ENCODE results near the gene MEF2C.

Gene MEF2C

DNA sequence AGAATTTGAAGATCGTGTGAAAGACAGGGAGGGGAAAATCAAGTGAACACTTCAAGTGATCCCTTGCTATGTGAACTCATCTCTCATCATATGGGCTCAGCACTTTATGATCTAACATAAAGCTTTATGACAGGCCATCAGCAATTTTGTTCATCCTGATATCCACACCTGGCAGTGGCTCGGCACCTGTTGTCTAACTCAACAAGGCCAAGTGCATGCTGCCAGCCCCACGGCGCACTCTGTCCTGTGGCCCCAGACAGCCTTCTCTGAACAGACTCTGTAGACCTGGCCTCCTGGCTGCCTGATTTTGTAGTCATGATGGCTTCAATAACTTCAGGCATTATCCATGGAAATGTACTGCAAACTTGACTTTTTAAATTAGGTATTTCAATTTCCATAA lies 106.3 kb downstream of the MEF2C start:
- no peak overlapping the region for H3K9ac ChIP-seq (ENCODE audit: low read length)
- H3K27ac ChIP-seq (ENCODE audit: low read depth, low read length, poor library complexity, severe bottlenecking): no peak overlapping the region
- H3K27me3 ChIP-seq (ENCODE audit: insufficient read depth, low read length): no peaks in the 10 kb centered on the region
- H3K9me3 ChIP-seq (ENCODE audit: low read length): no peaks in the 10 kb centered on the region
- H3K4me3 ChIP-seq (ENCODE audit: low read depth, low read length, poor library complexity, severe bottlenecking): no peak overlapping the region
- TF ChIP-seq EZH2 (IDR thresholded peaks at IDR 0.05; ENCODE audit: borderline replicate concordance, low read length): no peak
- TF ChIP-seq, protein P1, sequence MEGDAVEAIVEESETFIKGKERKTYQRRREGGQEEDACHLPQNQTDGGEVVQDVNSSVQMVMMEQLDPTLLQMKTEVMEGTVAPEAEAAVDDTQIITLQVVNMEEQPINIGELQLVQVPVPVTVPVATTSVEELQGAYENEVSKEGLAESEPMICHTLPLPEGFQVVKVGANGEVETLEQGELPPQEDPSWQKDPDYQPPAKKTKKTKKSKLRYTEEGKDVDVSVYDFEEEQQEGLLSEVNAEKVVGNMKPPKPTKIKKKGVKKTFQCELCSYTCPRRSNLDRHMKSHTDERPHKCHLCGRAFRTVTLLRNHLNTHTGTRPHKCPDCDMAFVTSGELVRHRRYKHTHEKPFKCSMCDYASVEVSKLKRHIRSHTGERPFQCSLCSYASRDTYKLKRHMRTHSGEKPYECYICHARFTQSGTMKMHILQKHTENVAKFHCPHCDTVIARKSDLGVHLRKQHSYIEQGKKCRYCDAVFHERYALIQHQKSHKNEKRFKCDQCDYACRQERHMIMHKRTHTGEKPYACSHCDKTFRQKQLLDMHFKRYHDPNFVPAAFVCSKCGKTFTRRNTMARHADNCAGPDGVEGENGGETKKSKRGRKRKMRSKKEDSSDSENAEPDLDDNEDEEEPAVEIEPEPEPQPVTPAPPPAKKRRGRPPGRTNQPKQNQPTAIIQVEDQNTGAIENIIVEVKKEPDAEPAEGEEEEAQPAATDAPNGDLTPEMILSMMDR (IDR thresholded peaks at IDR 0.05; ENCODE audit: low read length): no peak
- H3K36me3 ChIP-seq (ENCODE audit: insufficient read depth, low read length): peaks cover 71% of the 10 kb centered on the region
- H3K79me2 ChIP-seq (ENCODE audit: insufficient read depth, low read length): peaks cover 10% of the 10 kb centered on the region; the same call in 1 of the 2 replicates
- no peak overlapping the region for H3K4me2 ChIP-seq (ENCODE audit: low read length)
- H4K20me1 ChIP-seq (ENCODE audit: insufficient read depth, low read length): no peaks in the 10 kb centered on the region
- no peak overlapping the region for H2AFZ ChIP-seq (ENCODE audit: low read length)
- H3K9me2 ChIP-seq (ENCODE audit: low read depth, low read length): no peaks in the 10 kb centered on the region
- no peaks in the 10 kb centered on the region for H3K4me1 ChIP-seq (ENCODE audit: insufficient read depth, low read length, severe bottlenecking)
- H3F3A ChIP-seq (ENCODE audit: insufficient read depth, low read length): no peaks in the 10 kb centered on the region

- Histone ChIP-seq H4K20me1 (ENCODE audit: insufficient read depth, low read length) (no peaks in the 10 kb centered on the region), H3F3A (ENCODE audit: insufficient read depth, low read length) (no peaks in the 10 kb centered on the region), H3K9me3 (ENCODE audit: low read length) (no peaks in the 10 kb centered on the region), H3K4me2 (ENCODE audit: low read length) (no peak overlapping the region), H3K79me2 (ENCODE audit: insufficient read depth, low read length) (peaks cover 10% of the 10 kb centered on the region; the same call in 1 of the 2 replicates), H3K27me3 (ENCODE audit: insufficient read depth, low read length) (no peaks in the 10 kb centered on the region), H3K4me1 (ENCODE audit: insufficient read depth, low read length, severe bottlenecking) (no peaks in the 10 kb centered on the region), H3K36me3 (ENCODE audit: insufficient read depth, low read length) (peaks cover 80% of the 10 kb centered on the region), H3K9me2 (ENCODE audit: low read depth, low read length) (no peaks in the 10 kb centered on the region), H3K9ac (ENCODE audit: low read length) (no peak overlapping the region), H3K27ac (ENCODE audit: low read depth, low read length, poor library complexity, severe bottlenecking) (no peak overlapping the region), H3K4me3 (ENCODE audit: low read depth, low read length, poor library complexity, severe bottlenecking) (no peak overlapping the region), H2AFZ (ENCODE audit: low read length) (no peak overlapping the region)
- no peak for TF ChIP-seq EZH2 (IDR thresholded peaks at IDR 0.05; ENCODE audit: borderline replicate concordance, low read length)
- TF ChIP-seq, protein P1 (IDR thresholded peaks at IDR 0.05; ENCODE audit: low read length): no peak
Measured at GRCh38 chr5:88772831-88773230, 110.2 kb downstream of the MEF2C start.

DNA sequence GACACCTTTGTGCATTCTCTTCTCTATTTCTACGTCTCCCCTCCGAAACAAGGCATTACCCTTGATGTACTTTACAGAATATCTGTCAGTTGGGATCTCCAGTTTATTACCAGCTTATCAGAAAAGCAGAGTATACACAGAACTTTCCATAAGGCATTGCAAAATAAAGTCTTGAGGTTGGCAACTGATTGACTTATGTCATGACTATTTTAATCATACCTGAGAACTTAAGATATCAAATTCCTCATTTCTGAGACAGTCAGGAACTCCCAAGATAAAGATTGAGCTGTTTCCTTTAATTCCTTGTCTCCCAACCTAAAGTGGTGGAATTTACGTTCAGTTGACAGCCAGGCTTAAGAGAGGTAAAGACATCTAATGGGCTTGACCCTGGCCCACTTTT lies 110.9 kb downstream of the MEF2C start:
- no peak overlapping the region for H3K4me3 ChIP-seq (ENCODE audit: low read depth, low read length, poor library complexity, severe bottlenecking)
- H3K27ac ChIP-seq (ENCODE audit: low read depth, low read length, poor library complexity, severe bottlenecking): no peak overlapping the region
- H3F3A ChIP-seq (ENCODE audit: insufficient read depth, low read length): no peaks in the 10 kb centered on the region
- H3K36me3 ChIP-seq (ENCODE audit: insufficient read depth, low read length): peaks cover 77% of the 10 kb centered on the region
- H4K20me1 ChIP-seq (ENCODE audit: insufficient read depth, low read length): no peaks in the 10 kb centered on the region
- H3K9ac ChIP-seq (ENCODE audit: low read length): no peak overlapping the region
- TF ChIP-seq, protein P1 (IDR thresholded peaks at IDR 0.05; ENCODE audit: low read length): no peak
- TF ChIP-seq EZH2 (IDR thresholded peaks at IDR 0.05; ENCODE audit: borderline replicate concordance, low read length): no peak
- H3K4me1 ChIP-seq (ENCODE audit: insufficient read depth, low read length, severe bottlenecking): no peaks in the 10 kb centered on the region
- H3K79me2 ChIP-seq (ENCODE audit: insufficient read depth, low read length): peaks cover 5% of the 10 kb centered on the region; the same call in 1 of the 2 replicates
- no peaks in the 10 kb centered on the region for H3K9me2 ChIP-seq (ENCODE audit: low read depth, low read length)
- no peaks in the 10 kb centered on the region for H3K9me3 ChIP-seq (ENCODE audit: low read length)
- H3K4me2 ChIP-seq (ENCODE audit: low read length): no peak overlapping the region
- H3K27me3 ChIP-seq (ENCODE audit: insufficient read depth, low read length): no peaks in the 10 kb centered on the region
- no peak overlapping the region for H2AFZ ChIP-seq (ENCODE audit: low read length)
